ENCODE measurements around the gene CHRNB4.

Gene CHRNB4

GRCh38 chr15:78668987-78669386 lies 28.0 kb upstream of the CHRNB4 start:
- DNase-seq = no peak

- no peak for DNase-seq
These were observed 26.7 kb upstream of the CHRNB4 start for GRCh38 chr15:78667578-78668236.

GRCh38 chr15:78666010-78666409 lies 25.0 kb upstream of the CHRNB4 start:
- no peak for DNase-seq

DNA sequence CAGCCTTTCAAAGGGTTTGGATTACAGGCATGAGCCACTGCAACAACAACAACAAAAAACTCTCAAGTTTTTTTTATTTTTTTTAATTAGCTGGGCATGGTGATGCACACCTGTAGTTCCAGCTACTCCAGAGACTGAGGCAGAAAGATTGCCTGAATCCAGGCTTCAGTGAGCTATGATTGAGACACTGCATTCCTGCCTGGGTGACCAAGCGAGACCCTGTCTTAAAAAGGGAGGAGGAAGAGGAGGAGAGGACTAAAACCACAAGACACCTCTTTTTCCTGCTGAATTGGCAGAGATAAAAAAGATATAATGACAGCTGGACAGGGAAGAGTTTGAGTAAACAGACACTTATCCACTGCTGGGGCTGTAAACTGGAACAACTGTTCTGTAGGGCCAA lies 22.7 kb upstream of the CHRNB4 start:
- no peak for DNase-seq

- no peak for DNase-seq
These were observed 21.0 kb upstream of the CHRNB4 start for GRCh38 chr15:78662028-78662427.

- DNase-seq = no peak
These were observed 20.0 kb upstream of the CHRNB4 start for GRCh38 chr15:78661001-78661400.

DNA sequence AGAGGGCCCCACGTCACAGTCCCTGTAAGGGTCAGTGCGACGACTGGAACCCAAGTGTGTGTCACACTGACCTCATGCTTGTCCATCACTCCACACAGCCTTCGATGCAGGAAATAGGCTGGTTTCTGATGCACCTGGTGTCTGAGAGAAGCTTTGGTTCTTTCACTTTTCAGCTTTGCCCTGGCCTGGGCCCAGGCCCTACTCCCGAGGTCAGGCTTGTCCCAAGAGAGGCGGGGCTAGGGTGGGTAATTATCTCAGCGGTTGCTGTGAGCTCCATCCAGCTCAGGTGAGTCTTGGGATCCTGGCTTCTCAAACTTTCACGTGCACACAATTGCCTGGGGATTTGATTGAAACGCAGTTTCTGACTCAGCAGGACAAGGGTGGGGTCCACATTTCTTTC lies 19.6 kb upstream of the CHRNB4 start:
- no peak for DNase-seq

- no peak for DNase-seq
These were observed 17.8 kb upstream of the CHRNB4 start for GRCh38 chr15:78658823-78659222.

- no peak for DNase-seq
These were observed 13.3 kb upstream of the CHRNB4 start for GRCh38 chr15:78654272-78654671.

- DNase-seq = no peak
These were observed 11.1 kb upstream of the CHRNB4 start for GRCh38 chr15:78651930-78652615.

DNA sequence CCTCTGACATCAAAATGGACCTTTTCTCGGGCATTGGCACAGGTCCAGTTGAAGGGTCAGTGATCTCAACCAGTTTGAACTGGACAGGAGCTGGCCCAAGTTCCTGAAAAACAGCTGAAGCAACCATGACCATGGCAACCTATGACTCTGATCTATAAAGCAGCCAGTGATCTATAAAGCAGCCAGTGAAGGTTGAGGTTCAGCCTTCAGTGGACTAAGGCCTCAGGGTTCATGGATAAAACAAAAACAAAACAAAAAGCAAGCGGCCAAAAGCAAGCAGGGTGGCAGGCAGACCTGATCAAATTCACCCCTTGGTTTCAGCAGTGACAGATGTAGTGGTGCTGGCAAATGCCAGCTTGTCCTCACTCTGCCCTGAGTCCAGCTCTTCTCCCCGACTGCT lies 10.0 kb upstream of the CHRNB4 start:
- DNase-seq = no peak

- no peak for DNase-seq
These were observed 9.0 kb upstream of the CHRNB4 start for GRCh38 chr15:78650022-78650421.

DNA sequence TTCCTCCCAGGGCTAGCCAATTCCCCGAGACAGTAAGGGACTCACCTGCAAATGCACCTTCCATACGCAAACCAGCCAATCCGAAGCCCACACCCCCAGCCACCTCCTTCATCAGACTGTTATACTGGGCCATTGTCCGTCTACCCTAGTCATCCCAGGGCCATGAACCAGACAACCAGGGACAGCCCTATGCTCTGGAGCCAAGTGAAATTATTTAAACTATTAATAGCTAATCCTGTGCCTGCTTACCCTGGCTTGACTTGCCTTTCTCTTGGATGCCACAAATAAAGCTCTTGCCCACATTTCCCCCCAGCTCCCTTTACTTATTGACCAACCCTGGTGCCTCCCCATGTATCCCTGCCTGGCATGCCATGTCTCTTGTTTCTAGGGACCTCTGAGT lies 4.0 kb upstream of the CHRNB4 start:
- DNase-seq = no peak

DNA sequence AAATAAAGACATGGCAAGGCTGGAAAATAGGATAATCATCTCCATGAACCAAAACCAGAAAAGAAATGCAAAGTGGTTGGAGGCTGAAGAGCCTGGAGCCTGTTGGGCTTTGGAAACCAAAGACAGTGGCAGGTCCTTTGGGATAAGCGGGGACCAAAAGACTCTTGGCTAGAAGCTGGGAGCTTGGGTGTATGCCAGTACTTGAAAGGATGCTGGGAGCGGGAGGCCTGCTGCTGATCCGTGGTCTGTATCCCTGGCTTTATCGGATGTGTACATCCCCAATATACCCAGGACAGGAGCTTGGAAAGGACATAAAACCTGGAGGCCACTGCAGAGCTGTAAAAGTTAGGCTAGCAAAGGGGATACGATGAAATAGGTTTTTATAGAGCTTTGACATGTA lies 1.3 kb upstream of the CHRNB4 start:
- no peak for DNase-seq

- no peak for DNase-seq
These were observed 802 bp upstream of the CHRNB4 start for GRCh38 chr15:78641749-78642275.

GRCh38 chr15:78640527-78641101 lies 396 bp downstream of the CHRNB4 start:
- no peak for DNase-seq

DNA sequence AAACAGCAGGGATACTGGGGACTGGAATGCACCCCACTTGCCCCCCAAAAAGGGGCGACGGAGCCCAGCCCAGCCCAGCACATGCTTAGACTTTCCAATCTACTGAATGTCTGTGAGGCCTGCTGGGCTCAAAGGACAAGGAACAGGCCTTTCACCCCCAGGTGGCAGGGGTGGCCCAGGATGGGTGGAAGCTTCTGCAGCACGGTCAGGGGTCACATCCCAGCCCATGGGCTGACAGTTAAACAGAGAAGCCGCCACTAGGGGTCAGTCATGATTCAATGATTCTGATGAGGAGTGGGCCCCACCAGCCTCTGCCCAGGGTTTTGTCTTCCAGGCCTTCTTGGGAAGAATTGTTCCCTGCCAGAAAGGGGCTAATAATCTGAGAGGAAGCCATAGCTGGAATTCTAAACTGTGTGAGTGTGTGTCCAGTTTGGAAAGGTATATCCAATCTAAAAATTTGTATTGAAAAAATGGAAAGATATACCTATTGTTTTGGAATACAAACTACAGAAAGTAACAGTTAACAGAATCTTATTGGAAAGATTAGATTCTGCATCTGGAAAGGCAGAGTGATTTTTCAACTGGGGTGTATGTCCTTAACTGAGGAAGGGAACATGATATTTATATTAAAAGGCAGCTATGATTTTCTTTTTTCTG lies 2.2 kb downstream of the CHRNB4 start:
- DNase-seq = no peak

- no peak for DNase-seq
These were observed 3.1 kb downstream of the CHRNB4 start for GRCh38 chr15:78637776-78638435.

- no peak for DNase-seq
These were observed 4.6 kb downstream of the CHRNB4 start for GRCh38 chr15:78636378-78636859.

- no peak for DNase-seq
These were observed 5.7 kb downstream of the CHRNB4 start for GRCh38 chr15:78635346-78635745.

GRCh38 chr15:78634210-78635145 lies 6.5 kb downstream of the CHRNB4 start:
- DNase-seq = no peak

- DNase-seq = no peak
These were observed 7.7 kb downstream of the CHRNB4 start for GRCh38 chr15:78633348-78633747.

Data from central memory CD4-positive, alpha-beta T cell (primary cell).